Duodenal mucosa (tissue), 2 donors: ENCODE data around the gene MLANA.

ENCODE experiments used
- H3K27ac ChIP-seq: one replicate; pipeline ENCODE4 v1.7.0; 2013; ENCODE audit warnings: low read depth, low read length
- H3K27me3 ChIP-seq, 2 donors: one replicate each; pipeline ENCODE4 v1.7.0; 2013; ENCODE audit warnings: low read length in 2 of 2, control low read depth in 1 of 2; ENCODE audit not compliant: insufficient read depth in 2 of 2, control insufficient read depth in 1 of 2
- H3K36me3 ChIP-seq, 2 donors: one replicate each; pipeline ENCODE4 v1.7.0; 2013; ENCODE audit warnings: low read length in 2 of 2, control low read depth in 1 of 2; ENCODE audit not compliant: insufficient read depth in 2 of 2, control insufficient read depth in 1 of 2
- H3K4me1 ChIP-seq, 2 donors: one replicate each; pipeline ENCODE4 v1.7.0; 2013; ENCODE audit warnings: low read length in 2 of 2, control low read depth in 1 of 2; ENCODE audit not compliant: insufficient read depth in 2 of 2, control insufficient read depth in 1 of 2
- H3K4me3 ChIP-seq, 2 donors: one replicate each; pipeline ENCODE4 v1.7.0; 2013; ENCODE audit warnings: low read length in 2 of 2, low read depth in 1 of 2
- H3K9ac ChIP-seq, 2 donors: one replicate each; pipeline ENCODE4 v1.7.0; 2013; ENCODE audit warnings: low read length in 2 of 2, low read depth in 1 of 2
- H3K9me3 ChIP-seq, 2 donors: one replicate each; pipeline ENCODE4 v1.7.0; 2013; ENCODE audit warnings: low read length in 2 of 2, control low read depth in 1 of 2; ENCODE audit not compliant: control insufficient read depth in 1 of 2

Gene MLANA

GRCh38 chr9:5896863-5897262, 6.2 kb downstream of the MLANA start:
- H3K4me1 ChIP-seq: no peaks in the 10 kb centered on the region
- H3K36me3 ChIP-seq: peaks cover 0 to 21% of the 10 kb centered on the region in 2 donors
- H3K27me3 ChIP-seq: no peaks in the 10 kb centered on the region
- H3K27ac ChIP-seq: no peak overlapping the region
- H3K9ac ChIP-seq: no peak overlapping the region
- H3K9me3 ChIP-seq: no peaks in the 10 kb centered on the region
- H3K4me3 ChIP-seq: no peak overlapping the region

- H3K9ac ChIP-seq: no peak overlapping the region
- H3K27ac ChIP-seq: no peak overlapping the region
Observed at GRCh38 chr9:5897851-5898250, 7.2 kb downstream of the MLANA start.

GRCh38 chr9:5899292-5899691, 8.6 kb downstream of the MLANA start:
- H3K27me3 ChIP-seq: no peaks in the 10 kb centered on the region
- no peaks in the 10 kb centered on the region for H3K4me1 ChIP-seq
- peaks cover 0 to 21% of the 10 kb centered on the region in 2 donors for H3K36me3 ChIP-seq
- no peak overlapping the region for H3K27ac ChIP-seq
- H3K9ac ChIP-seq: no peak overlapping the region
- no peaks in the 10 kb centered on the region for H3K9me3 ChIP-seq
- no peak overlapping the region for H3K4me3 ChIP-seq

More at GRCh38 chr9:5897851-5898250, 7.2 kb downstream of the MLANA start:
- Histone ChIP-seq H3K36me3 (peaks cover 0 to 21% of the 10 kb centered on the region in 2 donors), H3K9me3 (no peaks in the 10 kb centered on the region), H3K27me3 (no peaks in the 10 kb centered on the region), H3K4me1 (no peaks in the 10 kb centered on the region), H3K4me3 (no peak overlapping the region)

GRCh38 chr9:5900622-5901021, 9.9 kb downstream of the MLANA start:
- Histone ChIP-seq H3K27ac (no peak overlapping the region), H3K9ac (no peak overlapping the region), H3K27me3 (no peaks in the 10 kb centered on the region), H3K4me3 (no peak overlapping the region), H3K9me3 (no peaks in the 10 kb centered on the region), H3K4me1 (no peaks in the 10 kb centered on the region), H3K36me3 (peaks cover 0 to 24% of the 10 kb centered on the region in 2 donors)

GRCh38 chr9:5902377-5902776, 11.7 kb downstream of the MLANA start:
- no peak overlapping the region for H3K9ac ChIP-seq
- no peaks in the 10 kb centered on the region for H3K27me3 ChIP-seq
- no peak overlapping the region for H3K4me3 ChIP-seq
- peaks cover 0 to 17% of the 10 kb centered on the region in 2 donors for H3K36me3 ChIP-seq
- no peaks in the 10 kb centered on the region for H3K4me1 ChIP-seq
- no peak overlapping the region for H3K27ac ChIP-seq
- H3K9me3 ChIP-seq: no peaks in the 10 kb centered on the region

GRCh38 chr9:5908918-5909317, 18.2 kb downstream of the MLANA start:
- no peaks in the 10 kb centered on the region for H3K4me1 ChIP-seq
- H3K4me3 ChIP-seq: no peak overlapping the region
- H3K27ac ChIP-seq: no peak overlapping the region
- peaks cover 0 to 12% of the 10 kb centered on the region in 2 donors for H3K36me3 ChIP-seq
- no peaks in the 10 kb centered on the region for H3K27me3 ChIP-seq
- H3K9ac ChIP-seq: no peak overlapping the region
- H3K9me3 ChIP-seq: no peaks in the 10 kb centered on the region

- H3K36me3 ChIP-seq: peaks cover 0 to 12% of the 10 kb centered on the region in 2 donors
- no peak overlapping the region for H3K27ac ChIP-seq
- no peaks in the 10 kb centered on the region for H3K27me3 ChIP-seq
- no peak overlapping the region for H3K9ac ChIP-seq
- no peak overlapping the region for H3K4me3 ChIP-seq
- H3K9me3 ChIP-seq: no peaks in the 10 kb centered on the region
- no peaks in the 10 kb centered on the region for H3K4me1 ChIP-seq
Observed at GRCh38 chr9:5909976-5910375, 19.3 kb downstream of the MLANA start.

- Histone ChIP-seq H3K27ac (no peak overlapping the region), H3K9ac (no peak overlapping the region), H3K36me3 (peaks cover 0 to 8% of the 10 kb centered on the region in 2 donors), H3K27me3 (no peaks in the 10 kb centered on the region), H3K9me3 (no peaks in the 10 kb centered on the region), H3K4me1 (no peaks in the 10 kb centered on the region), H3K4me3 (no peak overlapping the region)
Observed at GRCh38 chr9:5910413-5911057, 19.8 kb downstream of the MLANA start.

GRCh38 chr9:5915438-5915837, 24.7 kb downstream of the MLANA start:
- H3K9ac ChIP-seq: no peak overlapping the region
- H3K36me3 ChIP-seq: peaks cover 0 to 5% of the 10 kb centered on the region in 2 donors
- no peaks in the 10 kb centered on the region for H3K27me3 ChIP-seq
- H3K4me1 ChIP-seq: no peaks in the 10 kb centered on the region
- no peak overlapping the region for H3K27ac ChIP-seq
- no peaks in the 10 kb centered on the region for H3K9me3 ChIP-seq
- no peak overlapping the region for H3K4me3 ChIP-seq

- Histone ChIP-seq H3K4me1 (no peaks in the 10 kb centered on the region), H3K27ac (no peak overlapping the region), H3K36me3 (peaks cover 15 to 24% of the 10 kb centered on the region in 2 donors), H3K27me3 (no peaks in the 10 kb centered on the region), H3K9me3 (no peaks in the 10 kb centered on the region), H3K4me3 (no peak overlapping the region), H3K9ac (no peak overlapping the region)
Observed at GRCh38 chr9:5917273-5917672, 26.6 kb downstream of the MLANA start.
